Mucosa of descending colon (tissue), 3 donors: ENCODE results near the gene SLX1A. TPM values are rescaled to one million over a fixed set of nuclear protein-coding genes. Genes with fewer than 3 reads are reported as not detected.
"Not testable (repeated sequence)": the region's sequence is repeated elsewhere in the genome, so short reads cannot be mapped to it uniquely, and the experiment has no call there.

ENCODE experiments used
- ATAC-seq: fragments of 200-7000 bp; cut with Tn5 transposase; one replicate; pipeline ENCODE4 v1.9.1; 2020; ENCODE audit warnings: mild to moderate bottlenecking, moderate library complexity
- DNase-seq, 3 donors: peaks; one replicate each; pipeline ENCODE4 v3.0.0-alpha.2; 2020
- H3K36me3 ChIP-seq: fragments of 200-600 bp; one replicate; pipeline ENCODE4 v1.8.0; 2021; ENCODE audit warnings: low read depth, mild to moderate bottlenecking
- H3K4me1 ChIP-seq: fragments of 200-600 bp; one replicate; pipeline ENCODE4 v1.8.0; 2021; ENCODE audit warnings: low read depth, mild to moderate bottlenecking
- H3K4me3 ChIP-seq: fragments of 200-600 bp; one replicate; pipeline ENCODE4 v1.8.0; 2021; ENCODE audit warnings: mild to moderate bottlenecking
- H3K9me3 ChIP-seq: fragments of 200-600 bp; one replicate; pipeline ENCODE4 v1.8.0; 2021; ENCODE audit warnings: mild to moderate bottlenecking
- intact Hi-C, 2 donors: fragments of 100-400 bp; cut with DNase I in 1 of 2; cut with micrococcal nuclease in 1 of 2; formaldehyde crosslinking; loops; one replicate each; pipeline versions ENCODE4 v1.11.0 to v1.11.1; 2022; cut with DNase I, micrococcal nuclease
- total RNA-seq, 3 donors: library from RNA; stranded (reverse); fragmentation: NEBNext Ultra II Directional in 2 of 3; extraction: Animal tissue kit (Norgen Biotek cat#: 25700) in 2 of 3; gene quantifications; one replicate each; pipeline versions ENCODE4 v1.2.1 to v1.2.4, GENCODE V29; 2021 to 2023
- donor health status: DM: no; HTN: no; CAD: no; lungs with moderate emphysema.
- donor health status: DM: no; HTN: no; CAD: no.
- donor health status: DM: no; HTN: yes; CAD: no.

SLX1A gene
- total RNA-seq, 3 donors from 2014 or later, result 52.8 to 100 (median 68.0) TPM

GRCh38 chr16:30197001-30197400, 3.3 kb downstream of the SLX1A start:
- H3K4me1 ChIP-seq, H3K9me3 ChIP-seq, H3K36me3 ChIP-seq, intact Hi-C loops, ATAC-seq, H3K4me3 ChIP-seq: not testable (repeated sequence)
- peak in 2 of 3 donors; percentile 2 to 36 for DNase-seq

- H3K4me1 ChIP-seq, H3K9me3 ChIP-seq, H3K36me3 ChIP-seq, H3K4me3 ChIP-seq, intact Hi-C loops, DNase-seq: not testable (repeated sequence)
- ATAC-seq, result peak; percentile 77
Observed at GRCh38 chr16:30199049-30199448, 5.4 kb downstream of the SLX1A start, which contains the start of gene SULT1A3. Gene SULT1A3 (plus strand): TSS chr16:30199255. CDS start chr16:30200729, 1,474 bp downstream.

GRCh38 chr16:30199608-30200343, 6.1 kb downstream of the SLX1A start:
- H3K4me3 ChIP-seq, intact Hi-C loops, H3K9me3 ChIP-seq, H3K4me1 ChIP-seq, DNase-seq, H3K36me3 ChIP-seq: not testable (repeated sequence)
- peak; percentile 76 for ATAC-seq

GRCh38 chr16:30205541-30206236, 12.0 kb downstream of the SLX1A start:
- intact Hi-C loops, result not testable (repeated sequence)
- peak; percentile 32 to 58 (median 54) for DNase-seq

DNA sequence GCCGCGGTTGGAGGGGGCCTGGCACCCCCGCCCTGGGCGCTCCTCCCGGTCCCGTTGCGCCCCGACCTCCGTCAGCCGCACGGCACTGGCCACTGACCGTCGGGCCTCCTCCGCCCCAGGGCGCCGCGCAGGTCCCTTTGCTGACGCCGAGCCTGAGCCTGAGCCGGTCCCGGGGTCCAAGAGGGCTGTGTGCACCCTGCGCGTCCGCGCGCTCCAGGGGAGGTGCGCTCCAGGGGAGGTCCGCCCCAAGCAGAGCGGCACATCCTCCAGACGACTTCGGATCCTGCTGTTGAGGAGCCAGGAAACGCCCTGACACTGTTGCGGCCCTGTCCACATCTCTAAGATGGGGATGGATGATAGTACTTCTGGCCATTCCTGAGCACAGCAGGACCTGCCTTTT, 12.6 kb downstream of the SLX1A start:
- DNase-seq, intact Hi-C loops, H3K4me1 ChIP-seq, H3K36me3 ChIP-seq, H3K9me3 ChIP-seq, H3K4me3 ChIP-seq: not testable (repeated sequence)
- peak; percentile 49 for ATAC-seq

More at GRCh38 chr16:30205541-30206236, 12.0 kb downstream of the SLX1A start:
- H3K4me3 ChIP-seq, H3K4me1 ChIP-seq, H3K36me3 ChIP-seq, H3K9me3 ChIP-seq: not testable (repeated sequence)
- ATAC-seq, result peak; percentile 69

DNA sequence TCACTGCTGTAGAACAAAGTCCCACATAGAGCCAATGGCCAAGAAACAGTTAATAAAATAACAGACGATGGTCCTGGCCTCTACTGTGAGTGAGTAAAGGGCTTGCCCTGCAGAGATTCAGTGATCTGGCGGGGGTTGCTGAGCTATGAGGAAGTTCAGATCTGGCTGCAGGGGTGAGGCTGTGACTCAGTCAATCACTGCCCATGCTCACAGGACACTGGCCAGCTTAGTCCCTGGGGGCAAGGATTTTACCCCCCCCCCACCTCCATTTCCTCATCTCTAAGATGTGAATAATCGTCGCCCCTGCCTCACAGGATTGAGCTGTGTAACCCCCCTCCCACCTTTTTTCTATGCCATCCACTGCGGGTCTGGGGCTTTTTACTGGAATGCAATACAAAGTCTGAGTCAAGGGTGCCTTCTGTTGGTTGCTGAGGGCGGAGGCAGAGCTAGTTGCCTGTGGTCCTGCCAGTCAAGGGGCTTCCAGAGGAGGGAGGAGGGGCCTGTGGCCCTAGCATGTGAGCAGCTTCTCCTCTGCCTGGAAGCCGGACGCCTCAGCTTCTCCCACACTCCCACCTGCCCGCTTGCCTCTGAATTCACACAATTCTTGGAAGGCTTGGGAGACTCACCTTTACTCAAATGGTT, 13.5 kb downstream of the SLX1A start:
- DNase-seq (peak; percentile 24 to 52 (median 43)), ATAC-seq (peak; percentile 66)
- H3K9me3 ChIP-seq, H3K4me3 ChIP-seq, H3K36me3 ChIP-seq, intact Hi-C loops, H3K4me1 ChIP-seq: not testable (repeated sequence)

DNA sequence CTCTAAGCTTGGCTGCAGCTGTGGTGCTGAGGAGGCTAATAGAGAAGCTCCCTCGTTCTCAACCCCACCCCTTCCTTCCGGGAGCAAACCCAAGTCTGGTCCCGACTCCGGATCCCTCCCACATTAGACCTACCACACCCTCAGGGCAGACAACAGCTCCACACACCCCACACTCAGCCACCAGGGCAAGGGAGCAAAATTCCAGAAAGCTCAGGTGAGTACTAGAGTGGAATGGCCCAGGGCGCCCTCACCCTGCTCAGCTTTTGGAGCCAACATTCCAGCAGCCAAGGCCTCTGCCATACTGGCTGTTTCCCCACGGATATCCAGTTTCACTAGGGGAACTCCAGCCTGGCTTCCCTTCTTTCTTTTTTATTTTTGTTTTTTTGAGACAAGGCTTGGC, 15.4 kb downstream of the SLX1A start:
- H3K4me3 ChIP-seq, H3K36me3 ChIP-seq, H3K9me3 ChIP-seq, H3K4me1 ChIP-seq, intact Hi-C loops: not testable (repeated sequence)
- DNase-seq (peak in 2 of 3 donors; percentile 77 to 87), ATAC-seq (peak; percentile 74)

DNA sequence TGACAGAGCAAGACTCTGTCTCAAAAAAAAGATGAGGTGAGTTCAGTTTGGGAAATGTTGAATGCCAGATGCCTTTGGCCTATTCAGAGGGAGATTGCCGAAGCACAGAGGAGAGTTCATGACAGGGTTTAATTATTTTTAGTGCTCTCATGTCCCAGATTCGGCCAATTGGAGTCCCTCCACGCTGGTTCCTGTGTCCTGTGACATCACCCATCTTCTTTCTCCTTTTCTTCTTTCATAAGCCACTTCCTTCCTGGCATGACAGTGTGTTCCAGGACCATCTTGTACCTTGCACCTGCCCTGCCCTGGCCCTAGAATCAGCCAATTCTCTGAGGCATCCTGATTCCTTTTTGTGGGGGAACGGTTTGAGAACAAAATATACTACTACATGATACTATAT, 17.7 kb downstream of the SLX1A start:
- H3K4me1 ChIP-seq, H3K36me3 ChIP-seq, intact Hi-C loops, H3K9me3 ChIP-seq, H3K4me3 ChIP-seq, DNase-seq: not testable (repeated sequence)
- ATAC-seq, result peak; percentile 17

DNA sequence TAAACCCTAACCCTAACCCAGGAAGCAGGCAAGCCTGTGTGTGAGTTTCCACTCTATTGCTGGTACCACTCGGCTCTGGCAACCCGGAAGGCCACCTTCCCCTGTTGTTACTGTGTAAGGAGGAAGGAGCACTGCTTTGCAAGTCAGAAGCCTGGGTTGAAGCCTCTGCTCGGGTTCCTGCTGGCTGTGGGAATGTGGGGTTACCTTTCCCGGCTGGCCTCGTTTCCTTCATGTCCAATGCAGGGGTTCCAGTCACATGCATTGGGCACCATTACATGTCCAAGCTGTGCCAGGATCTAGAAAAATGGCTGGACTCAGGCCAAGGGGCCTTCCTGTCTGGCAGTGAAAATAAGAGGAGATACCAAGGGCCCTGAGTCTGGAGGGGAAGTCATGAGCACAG, 23.4 kb downstream of the SLX1A start:
- intact Hi-C loops, ATAC-seq, H3K36me3 ChIP-seq, H3K4me1 ChIP-seq, H3K9me3 ChIP-seq, H3K4me3 ChIP-seq: not testable (repeated sequence)
- peak in 2 of 3 donors; percentile 16 to 17 for DNase-seq

Other genes with a start within 250 kb of the SLX1A start
- gene TMEM219, start 231.8 kb upstream of the SLX1A start, total RNA-seq, result 100 to 1,000 TPM; 116 to 209 (median 130) TPM
- gene TAOK2, start 220.0 kb upstream of the SLX1A start, total RNA-seq, result 10 to 100 TPM; 46.6 to 53.4 (median 50.5) TPM
- gene HIRIP3, start 198.3 kb upstream of the SLX1A start, total RNA-seq, result 10 to 100 TPM; 11.3 to 21.3 (median 11.9) TPM
- 10 to 100 TPM; 71.2 to 79.5 (median 78.4) TPM for gene INO80E, start 197.6 kb upstream of the SLX1A start, total RNA-seq
- 10 to 100 TPM in 1 of 3 donors, 1 to 10 TPM in 2; 5.2 to 16.8 (median 7.5) TPM for gene DOC2A, start 182.8 kb upstream of the SLX1A start, total RNA-seq
- not detected for gene C16orf92, start 170.7 kb upstream of the SLX1A start, total RNA-seq
- under 1 TPM in 2 of 3 donors, not detected in 1; 0.38 to 0.46 TPM for gene TLCD3B, start 162.6 kb upstream of the SLX1A start, total RNA-seq
- 1,000 to 10,000 TPM; 1,235 to 2,016 (median 1,778) TPM for gene ALDOA, start 128.1 kb upstream of the SLX1A start, total RNA-seq
- gene PPP4C, start 117.9 kb upstream of the SLX1A start, total RNA-seq, result 100 to 1,000 TPM in 2 of 3 donors, 10 to 100 TPM in 1; 71.7 to 109 (median 102) TPM
- 1 to 10 TPM in 1 of 3 donors, under 1 TPM in 2; 0.63 to 1.9 (median 0.90) TPM for gene TBX6, start 102.0 kb upstream of the SLX1A start, total RNA-seq
- gene YPEL3, start 97.7 kb upstream of the SLX1A start, total RNA-seq, result 10 to 100 TPM; 30.5 to 78.4 (median 69.3) TPM
- 10 to 100 TPM; 29.6 to 75.3 (median 51.7) TPM for gene GDPD3, start 80.3 kb upstream of the SLX1A start, total RNA-seq
- 100 to 1,000 TPM; 200 to 378 (median 285) TPM for gene MAPK3, start 70.7 kb upstream of the SLX1A start, total RNA-seq
- 10 to 100 TPM; 24.2 to 42.0 (median 25.2) TPM for gene CORO1A, start 10.3 kb upstream of the SLX1A start, total RNA-seq
- gene BOLA2B, start 209 bp upstream of the SLX1A start, total RNA-seq, result 100 to 1,000 TPM in 2 of 3 donors, 10 to 100 TPM in 1; 67.8 to 187 (median 152) TPM
- gene SULT1A3, start 5.4 kb downstream of the SLX1A start, total RNA-seq, result 10 to 100 TPM; 37.1 to 96.5 (median 66.7) TPM
- gene NPIPB13, start 54.6 kb downstream of the SLX1A start, total RNA-seq, result 10 to 100 TPM; 15.3 to 28.5 (median 21.7) TPM
- gene CD2BP2, start 161.4 kb downstream of the SLX1A start, total RNA-seq, result 10 to 100 TPM; 53.4 to 57.9 (median 53.5) TPM
- gene TBC1D10B, start 176.6 kb downstream of the SLX1A start, total RNA-seq, result 10 to 100 TPM; 46.4 to 48.8 (median 47.5) TPM
- gene MYL11, start 180.9 kb downstream of the SLX1A start, total RNA-seq, result 1 to 10 TPM in 2 of 3 donors, not detected in 1; 1.1 to 1.6 TPM
- gene SEPTIN1, start 188.7 kb downstream of the SLX1A start, total RNA-seq, result 1 to 10 TPM; 5.6 to 6.1 (median 6.0) TPM
- 10 to 100 TPM in 1 of 3 donors, 1 to 10 TPM in 2; 6.5 to 13.7 (median 6.6) TPM for gene ZNF48, start 201.5 kb downstream of the SLX1A start, total RNA-seq
- gene ZNF771, start 213.7 kb downstream of the SLX1A start, total RNA-seq, result 10 to 100 TPM in 1 of 3 donors, 1 to 10 TPM in 2; 3.8 to 11.6 (median 4.3) TPM
- gene DCTPP1, start 236.2 kb downstream of the SLX1A start, total RNA-seq, result 10 to 100 TPM; 43.7 to 95.8 (median 89.1) TPM